Measurements from ENCODE around the gene BAZ1B.
"Not testable (repeated sequence)": the region's sequence is repeated elsewhere in the genome, so short reads cannot be mapped to it uniquely, and the experiment has no call there.

Gene BAZ1B

GRCh38 chr7:73418113-73418703 lies 103.9 kb downstream of the BAZ1B start:
- Mint-ChIP-seq H3K4me3 (no peak overlapping the region), H3K36me3 (ENCODE audit: insufficient read depth) (no peaks in the 10 kb centered on the region), H3K9me3 (no peaks in the 10 kb centered on the region), H3K4me1 (ENCODE audit: low read depth in 2 of 2) (no peaks in the 10 kb centered on the region), H3K27ac (no peak overlapping the region), H3K27me3 (peaks cover under 1 to 12% of the 10 kb centered on the region in 2 donors)
- DNase-seq: no peak
- ATAC-seq (replicated peaks): no peak

GRCh38 chr7:73410541-73411131 lies 111.5 kb downstream of the BAZ1B start:
- H3K27me3 Mint-ChIP-seq; H3K4me3 Mint-ChIP-seq; H3K9me3 Mint-ChIP-seq; ATAC-seq (replicated peaks); H3K36me3 Mint-ChIP-seq (ENCODE audit: insufficient read depth); H3K27ac Mint-ChIP-seq; DNase-seq; H3K4me1 Mint-ChIP-seq (ENCODE audit: low read depth in 2 of 2): not testable (repeated sequence)

- not testable (repeated sequence) for H3K9me3 Mint-ChIP-seq; H3K27me3 Mint-ChIP-seq; H3K4me3 Mint-ChIP-seq; H3K27ac Mint-ChIP-seq; DNase-seq; ATAC-seq (replicated peaks); H3K36me3 Mint-ChIP-seq (ENCODE audit: insufficient read depth); H3K4me1 Mint-ChIP-seq (ENCODE audit: low read depth in 2 of 2)
Measured at GRCh38 chr7:73404860-73405259, 117.2 kb downstream of the BAZ1B start.

- Mint-ChIP-seq H3K27me3 (peaks cover 21 to 42% of the 10 kb centered on the region in 2 donors), H3K4me3 (peak overlapping the region in 1 of 2 donors; percentile 41)
- H3K36me3 Mint-ChIP-seq (ENCODE audit: insufficient read depth); H3K4me1 Mint-ChIP-seq (ENCODE audit: low read depth in 2 of 2); H3K27ac Mint-ChIP-seq; H3K9me3 Mint-ChIP-seq: not testable (repeated sequence)
- ATAC-seq (replicated peaks) (peak; percentile 17), DNase-seq (peak; percentile 17 to 41 (median 18))
Measured at GRCh38 chr7:73399185-73400050, 122.7 kb downstream of the BAZ1B start.

GRCh38 chr7:73397521-73398281 lies 124.4 kb downstream of the BAZ1B start:
- no peak overlapping the region for H3K4me3 Mint-ChIP-seq
- no peak overlapping the region for H3K27ac Mint-ChIP-seq
- no peaks in the 10 kb centered on the region for H3K36me3 Mint-ChIP-seq (ENCODE audit: insufficient read depth)
- H3K9me3 Mint-ChIP-seq: no peaks in the 10 kb centered on the region
- H3K4me1 Mint-ChIP-seq (ENCODE audit: low read depth in 2 of 2): peaks cover 0 to 1% of the 10 kb centered on the region in 2 donors
- H3K27me3 Mint-ChIP-seq: peaks cover 28 to 51% of the 10 kb centered on the region in 2 donors
- DNase-seq: no peak
- ATAC-seq (replicated peaks): no peak

- Mint-ChIP-seq H3K9me3 (no peaks in the 10 kb centered on the region), H3K36me3 (ENCODE audit: insufficient read depth) (no peaks in the 10 kb centered on the region), H3K4me3 (no peak overlapping the region), H3K27ac (no peak overlapping the region), H3K4me1 (ENCODE audit: low read depth in 2 of 2) (peaks cover 0 to 1% of the 10 kb centered on the region in 2 donors), H3K27me3 (peaks cover 28 to 61% of the 10 kb centered on the region in 2 donors)
- ATAC-seq (replicated peaks): no peak
- DNase-seq: no peak
Measured at GRCh38 chr7:73395538-73396503, 126.3 kb downstream of the BAZ1B start.

- H3K27me3 Mint-ChIP-seq: peaks cover 28 to 61% of the 10 kb centered on the region in 2 donors
- peaks cover 0 to 1% of the 10 kb centered on the region in 2 donors for H3K4me1 Mint-ChIP-seq (ENCODE audit: low read depth in 2 of 2)
- DNase-seq (no peak), ATAC-seq (replicated peaks) (no peak)
- peaks cover 0 to 5% of the 10 kb centered on the region in 2 donors for H3K9me3 Mint-ChIP-seq
- H3K36me3 Mint-ChIP-seq (ENCODE audit: insufficient read depth): no peaks in the 10 kb centered on the region
- H3K27ac Mint-ChIP-seq: no peak overlapping the region
- no peak overlapping the region for H3K4me3 Mint-ChIP-seq
Measured at GRCh38 chr7:73394422-73394821, 127.7 kb downstream of the BAZ1B start.

- Mint-ChIP-seq H3K4me1 (ENCODE audit: low read depth in 2 of 2) (no peaks in the 10 kb centered on the region), H3K27ac (no peak overlapping the region), H3K9me3 (peaks cover 11 to 16% of the 10 kb centered on the region in 2 donors), H3K4me3 (no peak overlapping the region), H3K36me3 (ENCODE audit: insufficient read depth) (no peaks in the 10 kb centered on the region), H3K27me3 (peaks cover 27 to 47% of the 10 kb centered on the region in 2 donors)
- ATAC-seq (replicated peaks): no peak
- no peak for DNase-seq
Measured at GRCh38 chr7:73391396-73391795, 130.7 kb downstream of the BAZ1B start.
